Transverse colon (tissue), 4 donors: Measurements from ENCODE around the gene INPP5E. TPM values are rescaled to one million over a fixed set of nuclear protein-coding genes. Genes with fewer than 3 reads are reported as not detected.

Source experiments
- DNase-seq: peaks from one replicate; pipeline ENCODE4 v3.0.0-alpha.2; 2019
- H3K27ac ChIP-seq, 4 donors: fragments of 200-600 bp; sonication (generic); 2 replicates each; pipeline ENCODE4 v1.5.1; 2016 to 2018; ENCODE audit warnings: inconsistent platforms in 4 of 4
- H3K27me3 ChIP-seq: fragments of 200-600 bp; sonication (generic); 2 replicates; pipeline ENCODE4 v1.5.1; 2017; ENCODE audit warnings: inconsistent platforms
- H3K36me3 ChIP-seq, 4 donors: fragments of 200-600 bp; sonication (generic); 2 replicates each; pipeline ENCODE4 v1.5.1; 2017 to 2019; ENCODE audit warnings: inconsistent platforms in 4 of 4
- H3K4me1 ChIP-seq, 4 donors: fragments of 200-600 bp; sonication (generic); 2 replicates each; pipeline ENCODE4 v1.5.1; 2017 to 2020; ENCODE audit warnings: inconsistent platforms in 4 of 4
- H3K4me3 ChIP-seq, 4 donors: fragments of 200-600 bp; sonication (generic); 1 replicate in 1 of 4; 2 replicates in 3 of 4; pipeline versions ENCODE4 v1.5.1 to v1.6.1; 2017 to 2019; ENCODE audit warnings: inconsistent platforms in 4 of 4
- H3K9me3 ChIP-seq, 2 donors: fragments of 200-600 bp; sonication (generic); 2 replicates each; pipeline ENCODE4 v1.5.1; 2017 to 2019; ENCODE audit warnings: inconsistent platforms in 2 of 2
- EP300 ChIP-seq: sonication (generic); formaldehyde crosslinking; IDR thresholded peaks from one replicate; pipeline ENCODE4 v1.6.1; 2017; ENCODE audit warnings: antibody characterized with exemption, low read depth
- POLR2A ChIP-seq: fragments of 450-650 bp; IDR thresholded peaks from one replicate; pipeline ENCODE4 v1.6.1; 2016; ENCODE audit warnings: antibody characterized with exemption, mild to moderate bottlenecking, moderate library complexity
- POLR2AphosphoS5 ChIP-seq, 3 donors: sonication (generic); formaldehyde crosslinking; IDR thresholded peaks; one replicate each; pipeline ENCODE4 v1.6.1; 2016; ENCODE audit warnings: antibody characterized with exemption in 3 of 3
- WGBS, 2 donors: methylation state at CpG; one replicate each; pipeline ENCODE4 v1.1.5; 2018; ENCODE audit warnings: low coverage in 1 of 2; 5-methylcytosine and 5-hydroxymethylcytosine counted together
- in situ Hi-C, 4 donors: fragments of 200-750 bp; cut with MboI; loops; one replicate each; pipeline versions ENCODE4 v1.15.0 to v1.15.1; 2017; ENCODE audit warnings: low sequenced_read_pairs in 3 of 4, low pct_ligation_motif_present in 1 of 4, low pct_unique_long_range_greater_than_20kb in 1 of 4
- intact Hi-C: fragments of 100-400 bp; cut with DNase I; formaldehyde crosslinking; loops from one replicate; pipeline ENCODE4 v1.15.1; 2023; ENCODE audit warnings: low total_unique reads
- total RNA-seq, 4 donors: library from RNA; depleted of rRNA; stranded (reverse); fragments of >200 nt; gene quantifications; one replicate each; pipeline ENCODE4 v1.1.0, GENCODE V29; 2016
- TF ChIP-seq, protein P1 (sequence below), 5 experiments: fragments of 200-600 bp in 3 of 5; fragments of 450-650 bp in 2 of 5; sonication (generic) in 3 of 5; IDR thresholded peaks; 1 replicate in 2 of 5; 2 replicates in 3 of 5; pipeline ENCODE4 v1.5.1; 2016 to 2017; ENCODE audit warnings: antibody characterized with exemption in 5 of 5, inconsistent platforms in 3 of 5, mild to moderate bottlenecking in 2 of 5, moderate library complexity in 1 of 5

Gene INPP5E
- total RNA-seq, 4 donors from 2014 or later, result 12.5 to 57.5 (median 18.3) TPM

GRCh38 chr9:136418182-136419091 is 21.2 kb downstream of the INPP5E start:
- H3K27ac ChIP-seq, result no peak overlapping the region
- in situ Hi-C loops, result no loop called here
- peaks cover 0 to 92% (median 35%) of the 10 kb centered on the region in 4 donors for H3K36me3 ChIP-seq
- WGBS, 2 donors, result 93 to 100% methylated on average over 6 to 43 of the region's 48 CpGs
- DNase-seq, result no peak
- H3K9me3 ChIP-seq, result no peaks in the 10 kb centered on the region
- no peaks in the 10 kb centered on the region for H3K4me1 ChIP-seq
- TF ChIP-seq, protein P1, sequence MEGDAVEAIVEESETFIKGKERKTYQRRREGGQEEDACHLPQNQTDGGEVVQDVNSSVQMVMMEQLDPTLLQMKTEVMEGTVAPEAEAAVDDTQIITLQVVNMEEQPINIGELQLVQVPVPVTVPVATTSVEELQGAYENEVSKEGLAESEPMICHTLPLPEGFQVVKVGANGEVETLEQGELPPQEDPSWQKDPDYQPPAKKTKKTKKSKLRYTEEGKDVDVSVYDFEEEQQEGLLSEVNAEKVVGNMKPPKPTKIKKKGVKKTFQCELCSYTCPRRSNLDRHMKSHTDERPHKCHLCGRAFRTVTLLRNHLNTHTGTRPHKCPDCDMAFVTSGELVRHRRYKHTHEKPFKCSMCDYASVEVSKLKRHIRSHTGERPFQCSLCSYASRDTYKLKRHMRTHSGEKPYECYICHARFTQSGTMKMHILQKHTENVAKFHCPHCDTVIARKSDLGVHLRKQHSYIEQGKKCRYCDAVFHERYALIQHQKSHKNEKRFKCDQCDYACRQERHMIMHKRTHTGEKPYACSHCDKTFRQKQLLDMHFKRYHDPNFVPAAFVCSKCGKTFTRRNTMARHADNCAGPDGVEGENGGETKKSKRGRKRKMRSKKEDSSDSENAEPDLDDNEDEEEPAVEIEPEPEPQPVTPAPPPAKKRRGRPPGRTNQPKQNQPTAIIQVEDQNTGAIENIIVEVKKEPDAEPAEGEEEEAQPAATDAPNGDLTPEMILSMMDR (IDR thresholded peaks at IDR 0.05), result no peak
- TF ChIP-seq EP300, result no peak
- no peak for TF ChIP-seq POLR2AphosphoS5 (IDR thresholded peaks at IDR 0.05)
- TF ChIP-seq POLR2A, result no peak
- no peak overlapping the region for H3K4me3 ChIP-seq
- intact Hi-C loops, result no loop called here
- H3K27me3 ChIP-seq, result no peaks in the 10 kb centered on the region

GRCh38 chr9:136416914-136417313 is 22.7 kb downstream of the INPP5E start:
- Histone ChIP-seq H3K27me3 (no peaks in the 10 kb centered on the region), H3K36me3 (peaks cover 0 to 77% (median 34%) of the 10 kb centered on the region in 4 donors), H3K27ac (no peak overlapping the region), H3K9me3 (no peaks in the 10 kb centered on the region), H3K4me1 (peaks cover 0 to 2% (median under 1%) of the 10 kb centered on the region in 4 donors), H3K4me3 (no peak overlapping the region)
- TF ChIP-seq EP300, result no peak
- TF ChIP-seq POLR2AphosphoS5 (IDR thresholded peaks at IDR 0.05), result no peak
- no peak for TF ChIP-seq POLR2A
- TF ChIP-seq, protein P1 (IDR thresholded peaks at IDR 0.05), result no peak
- intact Hi-C loops (no loop called here), in situ Hi-C loops (no loop called here)
- 86 to 93% methylated on average over 4 to 19 of the region's 19 CpGs for WGBS, 2 donors
- no peak for DNase-seq

- H3K27me3 ChIP-seq, result no peaks in the 10 kb centered on the region
- H3K9me3 ChIP-seq, result no peaks in the 10 kb centered on the region
- no peak overlapping the region for H3K27ac ChIP-seq
- H3K36me3 ChIP-seq, result peaks cover 0 to 72% (median 34%) of the 10 kb centered on the region in 4 donors
- peaks cover 3 to 7% (median 5%) of the 10 kb centered on the region in 4 donors for H3K4me1 ChIP-seq
- TF ChIP-seq POLR2AphosphoS5 (IDR thresholded peaks at IDR 0.05), result no peak
- TF ChIP-seq POLR2A, result no peak
- TF ChIP-seq EP300, result no peak
- TF ChIP-seq, protein P1 (IDR thresholded peaks at IDR 0.05), result no peak
- DNase-seq, result no peak
- no peak overlapping the region for H3K4me3 ChIP-seq
- intact Hi-C loops, result no loop called here
- in situ Hi-C loops, result no loop called here
- WGBS, 2 donors, result 96 to 100% methylated on average over 3 to 8 of the region's 8 CpGs
Observed at GRCh38 chr9:136416427-136416826, 23.2 kb downstream of the INPP5E start.

- H3K4me1 ChIP-seq, result peaks cover 20 to 26% (median 21%) of the 10 kb centered on the region in 4 donors
- WGBS, 2 donors, result 75 to 76% methylated on average over 9 of the region's 9 CpGs
- intact Hi-C loops, result no loop called here
- in situ Hi-C loops, result no loop called here
- no peak overlapping the region for H3K4me3 ChIP-seq
- H3K27ac ChIP-seq, result no peak overlapping the region
- no peak for DNase-seq
- peaks cover 0 to 43% (median 20%) of the 10 kb centered on the region in 4 donors for H3K36me3 ChIP-seq
- TF ChIP-seq EP300, result no peak
- no peak for TF ChIP-seq POLR2A
- TF ChIP-seq, protein P1 (IDR thresholded peaks at IDR 0.05), result no peak
- no peak for TF ChIP-seq POLR2AphosphoS5 (IDR thresholded peaks at IDR 0.05)
- H3K27me3 ChIP-seq, result no peaks in the 10 kb centered on the region
- H3K9me3 ChIP-seq, result no peaks in the 10 kb centered on the region
Observed at GRCh38 chr9:136412962-136413361, 26.7 kb downstream of the INPP5E start.
